HL-60 (cell line): ENCODE data around the gene TADA2B.

Experiments
- GABPA ChIP-seq: IDR thresholded peaks from 2 replicates; pipeline ENCODE4 v1.6.1; 2012; ENCODE audit warnings: low read depth
- POLR2AphosphoS5 ChIP-seq: IDR thresholded peaks from 2 replicates; pipeline ENCODE4 v1.6.1; 2012; ENCODE audit warnings: low read depth
- TF ChIP-seq, protein P1 (sequence below): IDR thresholded peaks from one replicate; pipeline ENCODE4 v1.5.1; 2011; ENCODE audit warnings: low read length, control low read depth, inconsistent platforms; ENCODE audit not compliant: insufficient read depth

DNA sequence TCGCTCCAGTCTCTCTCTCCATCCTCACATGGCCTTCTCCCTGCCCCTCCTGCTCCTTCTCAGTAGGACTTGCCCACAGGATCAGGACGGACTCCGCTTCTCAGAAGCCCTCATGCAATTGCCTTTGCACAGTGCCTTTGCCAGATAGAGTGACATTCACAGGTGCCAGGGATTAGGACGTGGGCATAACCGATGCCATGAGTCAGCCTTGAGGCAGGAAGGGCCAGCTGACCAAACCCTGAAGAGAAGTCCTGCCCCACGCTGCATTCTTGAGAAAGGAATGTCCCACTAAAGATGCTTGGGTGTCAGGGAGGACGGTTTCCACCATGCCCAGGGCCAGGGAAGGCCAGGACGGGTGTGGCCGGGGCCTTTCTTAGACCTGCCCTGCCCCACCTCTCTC, 31.3 kb downstream of the TADA2B start:
- TF ChIP-seq POLR2AphosphoS5 (no peak), GABPA (no peak)
- TF ChIP-seq, protein P1, sequence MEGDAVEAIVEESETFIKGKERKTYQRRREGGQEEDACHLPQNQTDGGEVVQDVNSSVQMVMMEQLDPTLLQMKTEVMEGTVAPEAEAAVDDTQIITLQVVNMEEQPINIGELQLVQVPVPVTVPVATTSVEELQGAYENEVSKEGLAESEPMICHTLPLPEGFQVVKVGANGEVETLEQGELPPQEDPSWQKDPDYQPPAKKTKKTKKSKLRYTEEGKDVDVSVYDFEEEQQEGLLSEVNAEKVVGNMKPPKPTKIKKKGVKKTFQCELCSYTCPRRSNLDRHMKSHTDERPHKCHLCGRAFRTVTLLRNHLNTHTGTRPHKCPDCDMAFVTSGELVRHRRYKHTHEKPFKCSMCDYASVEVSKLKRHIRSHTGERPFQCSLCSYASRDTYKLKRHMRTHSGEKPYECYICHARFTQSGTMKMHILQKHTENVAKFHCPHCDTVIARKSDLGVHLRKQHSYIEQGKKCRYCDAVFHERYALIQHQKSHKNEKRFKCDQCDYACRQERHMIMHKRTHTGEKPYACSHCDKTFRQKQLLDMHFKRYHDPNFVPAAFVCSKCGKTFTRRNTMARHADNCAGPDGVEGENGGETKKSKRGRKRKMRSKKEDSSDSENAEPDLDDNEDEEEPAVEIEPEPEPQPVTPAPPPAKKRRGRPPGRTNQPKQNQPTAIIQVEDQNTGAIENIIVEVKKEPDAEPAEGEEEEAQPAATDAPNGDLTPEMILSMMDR: no peak
